Spleen (tissue), 11 donors: Measurements from ENCODE around the gene TTC7B. TPM values are rescaled to one million over a fixed set of nuclear protein-coding genes. Genes with fewer than 3 reads are reported as not detected.

ENCODE experiments used
- DNase-seq: peaks from one replicate; pipeline ENCODE4 v3.0.0-alpha.2; 2020
- H3K27ac ChIP-seq, 8 donors: fragments of 200-600 bp; sonication (generic) in 7 of 8; 1 replicate in 4 of 8; 2 replicates in 4 of 8; pipeline versions ENCODE4 v1.5.0 to v1.8.0; 2016 to 2021; ENCODE audit warnings: inconsistent platforms in 4 of 8, mild to moderate bottlenecking in 4 of 8, moderate library complexity in 1 of 8
- H3K27me3 ChIP-seq, 7 donors: fragments of 200-600 bp; sonication (generic) in 6 of 7; replicated peaks in 1 of 7; 1 replicate in 4 of 7; 2 replicates in 3 of 7; pipeline versions ENCODE4 v1.5.0 to v1.8.0; 2016 to 2021; ENCODE audit warnings: inconsistent platforms in 3 of 7, mild to moderate bottlenecking in 1 of 7
- H3K36me3 ChIP-seq, 6 donors: fragments of 200-600 bp; sonication (generic) in 5 of 6; 1 replicate in 4 of 6; 2 replicates in 2 of 6; pipeline versions ENCODE4 v1.5.0 to v1.8.0; 2016 to 2021; ENCODE audit warnings: inconsistent platforms in 2 of 6
- H3K4me1 ChIP-seq, 6 donors: fragments of 200-600 bp; sonication (generic) in 5 of 6; 1 replicate in 3 of 6; 2 replicates in 3 of 6; pipeline versions ENCODE4 v1.5.0 to v1.8.0; 2016 to 2021; ENCODE audit warnings: inconsistent platforms in 3 of 6
- H3K4me3 ChIP-seq, 8 donors: fragments of 200-600 bp; sonication (generic) in 7 of 8; 1 replicate in 4 of 8; 2 replicates in 4 of 8; pipeline versions ENCODE4 v1.5.0 to v1.8.0; 2016 to 2021; ENCODE audit warnings: inconsistent platforms in 4 of 8, mild to moderate bottlenecking in 4 of 8, moderate library complexity in 2 of 8
- H3K9me3 ChIP-seq, 8 donors: fragments of 200-600 bp; sonication (generic) in 7 of 8; 1 replicate in 4 of 8; 2 replicates in 4 of 8; pipeline versions ENCODE4 v1.5.0 to v1.8.0; 2016 to 2021; ENCODE audit warnings: inconsistent platforms in 4 of 8
- CTCF ChIP-seq, 11 experiments: fragments of 200-600 bp in 7 of 11; fragments of 450-650 bp in 4 of 11; sonication (generic) in 4 of 11; IDR thresholded peaks in 8 of 11; conservative IDR thresholded peaks in 3 of 11; 1 replicate in 7 of 11; 2 replicates in 4 of 11; pipeline versions ENCODE4 v1.4.0 to v1.8.0; 2016 to 2021; ENCODE audit warnings: antibody characterized with exemption in 11 of 11, inconsistent platforms in 4 of 11, mild to moderate bottlenecking in 1 of 11
- POLR2A ChIP-seq, 3 donors: fragments of 450-650 bp; IDR thresholded peaks; one replicate each; pipeline ENCODE4 v1.5.1; 2017; ENCODE audit warnings: antibody characterized with exemption in 3 of 3, mild to moderate bottlenecking in 1 of 3
- POLR2AphosphoS5 ChIP-seq, 3 donors: sonication (generic); formaldehyde crosslinking; IDR thresholded peaks; one replicate each; pipeline ENCODE4 v1.5.1; 2017; ENCODE audit warnings: antibody characterized with exemption in 3 of 3
- WGBS, 5 donors: extraction: QIAGEN DNeasy Blood & Tissue Kit in 3 of 5; methylation state at CpG; one replicate each; pipeline versions ENCODE4 v1.1.5 to v1.1.7; 2013 to 2018; 5-methylcytosine and 5-hydroxymethylcytosine counted together
- intact Hi-C: fragments of 100-400 bp; cut with DNase I; formaldehyde crosslinking; loops from one replicate; pipeline ENCODE4 v1.15.0; 2023; ENCODE audit warnings: low total_unique reads
- polyA plus RNA-seq, 3 donors: library from polyadenylated mRNA; stranded (reverse); fragments of 200-250 nt; gene quantifications; one replicate each; pipeline ENCODE4 v1.2.1, GENCODE V29; 2013
- total RNA-seq, 7 donors: library from RNA; depleted of rRNA in 3 of 7; stranded (reverse); fragments of >200 nt in 3 of 7; fragmentation: NEBNext Ultra II Directional in 4 of 7; extraction: Animal tissue kit (Norgen Biotek cat#: 25700) in 4 of 7; gene quantifications; one replicate each; pipeline versions ENCODE4 v1.1.0 to v1.2.1, GENCODE V29; 2016 to 2021
- donor health status: healthy with polysubstance abuse.
- donor health status: DM: no; HTN: no; CAD: no; lungs with moderate emphysema.
- donor health status: DM: no; HTN: no; CAD: no.
- donor health status: Bipolar disorder and iron deficiency.
- donor health status: healthy.
- donor health status: DM: no; HTN: no; CAD: no.
- donor health status: DM: yes; HTN: yes; CAD: no.

Gene TTC7B
- total and polyA plus RNA-seq, 10 donors, result 6.6 to 98.4 (median 62.6) TPM

- Histone ChIP-seq H3K27ac (no peak overlapping the region), H3K9me3 (no peaks in the 10 kb centered on the region), H3K36me3 (peaks cover 0 to 80% (median 6%) of the 10 kb centered on the region in 6 donors), H3K27me3 (no peaks in the 10 kb centered on the region), H3K4me3 (no peak overlapping the region), H3K4me1 (peaks cover 0 to 3% (median 0%) of the 10 kb centered on the region in 6 donors)
- TF ChIP-seq POLR2AphosphoS5 (IDR thresholded peaks at IDR 0.05) (no peak), CTCF (IDR thresholded peaks at IDR 0.05 in 8 of 11, conservative IDR thresholded peaks at IDR 0.05 in 3 of 11) (no peak), POLR2A (IDR thresholded peaks at IDR 0.05) (no peak)
- no peak for DNase-seq
- WGBS, 5 donors, result 77 to 83% (median 81%) methylated on average over 10 to 11 of the region's 11 CpGs
- intact Hi-C loops, result no loop called here
Observed at GRCh38 chr14:90777830-90778485, 38.3 kb downstream of the TTC7B start.

GRCh38 chr14:90777358-90777757 lies 38.9 kb downstream of the TTC7B start:
- WGBS, 5 donors, result 76 to 100% (median 89%) methylated on average over 2 of the region's 2 CpGs
- no peaks in the 10 kb centered on the region for H3K27me3 ChIP-seq
- DNase-seq, result no peak
- H3K36me3 ChIP-seq, result peaks cover 0 to 85% (median 6%) of the 10 kb centered on the region in 6 donors
- TF ChIP-seq CTCF (IDR thresholded peaks at IDR 0.05 in 8 of 11, conservative IDR thresholded peaks at IDR 0.05 in 3 of 11), result no peak
- TF ChIP-seq POLR2A (IDR thresholded peaks at IDR 0.05), result no peak
- TF ChIP-seq POLR2AphosphoS5 (IDR thresholded peaks at IDR 0.05), result no peak
- no peaks in the 10 kb centered on the region for H3K9me3 ChIP-seq
- peaks cover 0 to 6% (median 0%) of the 10 kb centered on the region in 6 donors for H3K4me1 ChIP-seq
- H3K27ac ChIP-seq, result no peak overlapping the region
- intact Hi-C loops, result no loop called here
- H3K4me3 ChIP-seq, result no peak overlapping the region

- no peak for TF ChIP-seq CTCF (IDR thresholded peaks at IDR 0.05 in 8 of 11, conservative IDR thresholded peaks at IDR 0.05 in 3 of 11)
- intact Hi-C loops, result no loop called here
- Histone ChIP-seq H3K9me3 (no peaks in the 10 kb centered on the region), H3K4me3 (no peak overlapping the region), H3K36me3 (peaks cover 0 to 73% (median 4%) of the 10 kb centered on the region in 6 donors), H3K27ac (no peak overlapping the region), H3K4me1 (peaks cover 0 to 6% (median 0%) of the 10 kb centered on the region in 6 donors), H3K27me3 (no peaks in the 10 kb centered on the region)
- 84 to 96% (median 92%) methylated on average over 4 of the region's 4 CpGs for WGBS, 5 donors
- DNase-seq, result no peak
Observed at GRCh38 chr14:90775441-90775840, 40.8 kb downstream of the TTC7B start.

- peaks cover 0 to 6% (median 0%) of the 10 kb centered on the region in 6 donors for H3K4me1 ChIP-seq
- peaks cover 0 to 71% (median 0%) of the 10 kb centered on the region in 6 donors for H3K36me3 ChIP-seq
- intact Hi-C loops, result no loop called here
- H3K27me3 ChIP-seq, result no peaks in the 10 kb centered on the region
- no peak for TF ChIP-seq POLR2A (IDR thresholded peaks at IDR 0.05)
- no peak for TF ChIP-seq CTCF (IDR thresholded peaks at IDR 0.05 in 8 of 11, conservative IDR thresholded peaks at IDR 0.05 in 3 of 11)
- TF ChIP-seq POLR2AphosphoS5 (IDR thresholded peaks at IDR 0.05), result no peak
- 90 to 100% (median 93%) methylated on average over 5 of the region's 5 CpGs for whole genome bisulfite sequencing, 5 donors
- no peak for DNase-seq
- H3K9me3 ChIP-seq, result peaks cover 0 to 5% (median 0%) of the 10 kb centered on the region in 8 donors
- no peak overlapping the region for H3K27ac ChIP-seq
- no peak overlapping the region for H3K4me3 ChIP-seq
Observed at GRCh38 chr14:90774316-90774715, 41.9 kb downstream of the TTC7B start.
